ENCODE results near the gene NRCAM. TPM values are rescaled to one million over a fixed set of nuclear protein-coding genes. Genes with fewer than 3 reads are reported as not detected.

Gene NRCAM
- total and polyA plus RNA-seq, 2 of the 8 experiments (the other 6 are each of a cell fraction or from before 2014, with no cell fraction given), result 2.7 to 3.8 TPM

DNA sequence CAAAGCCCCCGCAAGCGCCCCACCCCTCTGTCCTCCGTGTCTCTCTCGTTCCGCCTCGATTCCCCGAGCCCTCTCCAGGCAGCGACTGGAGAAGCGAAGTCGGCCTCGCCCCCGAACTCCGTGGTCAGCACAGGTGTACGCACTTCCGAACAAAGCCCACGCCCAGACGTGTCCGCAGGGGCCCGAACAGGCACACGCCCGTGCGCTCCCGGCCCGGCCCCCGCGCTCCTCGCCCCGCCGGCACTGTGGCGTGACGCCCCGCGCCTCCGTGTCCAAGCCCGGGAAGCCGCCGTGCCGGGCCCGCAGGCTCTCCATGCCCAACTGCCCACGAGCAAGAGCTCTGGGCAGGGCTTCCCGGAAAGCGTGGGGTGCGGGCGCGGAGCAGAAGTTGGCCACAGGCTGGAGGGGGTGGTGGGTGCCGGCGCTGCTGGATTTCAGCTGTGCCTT lies 662 bp downstream of the NRCAM start (continued):
- TF ChIP-seq SIN3A (conservative IDR thresholded peaks at IDR 0.05 in 1 of 2, IDR thresholded peaks at IDR 0.05 in 1 of 2; ENCODE audit: low read depth in 1 of 2, low read length in 2 of 2) (no peak), SUZ12 (IDR thresholded peaks at IDR 0.05; ENCODE audit: low read length) (peak; percentile 16; the same call in 1 of the 2 replicates), RBBP5 (IDR thresholded peaks at IDR 0.05; ENCODE audit: borderline replicate concordance, low read depth, low read length) (no peak; the same call in 1 of the 2 replicates), HDAC2 (IDR thresholded peaks at IDR 0.05; ENCODE audit: borderline replicate concordance in 1 of 2, low read depth in 2 of 2, low read length in 2 of 2) (no peak), CHD1 (IDR thresholded peaks at IDR 0.05; ENCODE audit: low read depth, low read length) (no peak)
- TF ChIP-seq, protein P1, sequence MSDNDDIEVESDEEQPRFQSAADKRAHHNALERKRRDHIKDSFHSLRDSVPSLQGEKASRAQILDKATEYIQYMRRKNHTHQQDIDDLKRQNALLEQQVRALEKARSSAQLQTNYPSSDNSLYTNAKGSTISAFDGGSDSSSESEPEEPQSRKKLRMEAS (IDR thresholded peaks at IDR 0.05), result no peak

All from H1 (cell line).